WERI-Rb-1 (cell line): Measurements from ENCODE around the gene GALNTL6.
"Not testable (repeated sequence)": the region's sequence is repeated elsewhere in the genome, so short reads cannot be mapped to it uniquely, and the experiment has no call there.

Experiments used
- DNase-seq: peaks from one replicate; pipeline ENCODE4 v3.0.0-alpha.2; 2020
- H3K27ac ChIP-seq: fragments of 250-450 bp; sonication (Bioruptor Pico); 2 replicates; pipeline ENCODE4 v1.5.1; 2020; ENCODE audit warnings: mild to moderate bottlenecking, moderate library complexity
- H3K27me3 ChIP-seq: fragments of 250-450 bp; sonication (Bioruptor Pico); 2 replicates; pipeline ENCODE4 v1.5.1; 2021; ENCODE audit warnings: mild to moderate bottlenecking, low read depth, moderate library complexity; ENCODE audit not compliant: insufficient read depth, severe bottlenecking
- H3K36me3 ChIP-seq: fragments of 250-450 bp; sonication (Bioruptor Pico); 2 replicates; pipeline ENCODE4 v1.5.1; 2020; ENCODE audit warnings: mild to moderate bottlenecking, moderate library complexity
- H3K4me3 ChIP-seq: 2 replicates; pipeline ENCODE4 v1.5.1; 2011; ENCODE audit warnings: low read depth, mild to moderate bottlenecking, control low read depth, low read length
- H3K9me3 ChIP-seq: fragments of 250-450 bp; sonication (Bioruptor Pico); 2 replicates; pipeline ENCODE4 v1.5.1; 2021; ENCODE audit warnings: mild to moderate bottlenecking, moderate library complexity; ENCODE audit not compliant: severe bottlenecking
- CTCF ChIP-seq: IDR thresholded peaks from 2 replicates; pipeline ENCODE4 v1.5.1; 2011; ENCODE audit warnings: low read depth, mild to moderate bottlenecking, control low read depth, inconsistent platforms, low read length

GALNTL6 gene

GRCh38 chr4:172953896-172954568 is 1140.8 kb downstream of the GALNTL6 start:
- Histone ChIP-seq H3K27me3 (no peaks in the 10 kb centered on the region), H3K27ac (no peak overlapping the region), H3K36me3 (no peaks in the 10 kb centered on the region), H3K4me3 (no peak overlapping the region), H3K9me3 (no peaks in the 10 kb centered on the region)
- TF ChIP-seq CTCF = no peak
- no peak for DNase-seq

GRCh38 chr4:172956340-172956739 is 1143.1 kb downstream of the GALNTL6 start:
- not testable (repeated sequence) for H3K9me3 ChIP-seq, DNase-seq, H3K27me3 ChIP-seq, H3K36me3 ChIP-seq, H3K27ac ChIP-seq, H3K4me3 ChIP-seq

- no peak for DNase-seq
- Histone ChIP-seq H3K27me3 (no peaks in the 10 kb centered on the region), H3K4me3 (no peak overlapping the region), H3K9me3 (no peaks in the 10 kb centered on the region), H3K27ac (no peak overlapping the region), H3K36me3 (no peaks in the 10 kb centered on the region)
- TF ChIP-seq CTCF = no peak
Measured at GRCh38 chr4:172957216-172957615, 1144.0 kb downstream of the GALNTL6 start.

GRCh38 chr4:172962564-172963353 is 1149.6 kb downstream of the GALNTL6 start:
- TF ChIP-seq CTCF = no peak
- DNase-seq = no peak
- no peaks in the 10 kb centered on the region for H3K36me3 ChIP-seq
- no peak overlapping the region for H3K4me3 ChIP-seq
- no peak overlapping the region for H3K27ac ChIP-seq
- H3K27me3 ChIP-seq = no peaks in the 10 kb centered on the region
- H3K9me3 ChIP-seq = no peaks in the 10 kb centered on the region

- Histone ChIP-seq H3K9me3 (no peaks in the 10 kb centered on the region), H3K27ac (no peak overlapping the region), H3K4me3 (no peak overlapping the region), H3K27me3 (no peaks in the 10 kb centered on the region), H3K36me3 (no peaks in the 10 kb centered on the region)
- no peak for DNase-seq
- no peak for TF ChIP-seq CTCF
Measured at GRCh38 chr4:172963498-172964294, 1150.5 kb downstream of the GALNTL6 start.

GRCh38 chr4:172970189-172970588 is 1157.0 kb downstream of the GALNTL6 start:
- H3K4me3 ChIP-seq, H3K27me3 ChIP-seq, DNase-seq: not testable (repeated sequence)

More at GRCh38 chr4:172970189-172970588, 1157.0 kb downstream of the GALNTL6 start:
- peaks cover 12% of the 10 kb centered on the region for H3K9me3 ChIP-seq
- H3K36me3 ChIP-seq, H3K27ac ChIP-seq: not testable (repeated sequence)
